ENCODE results near the gene CHEK1.

DNA sequence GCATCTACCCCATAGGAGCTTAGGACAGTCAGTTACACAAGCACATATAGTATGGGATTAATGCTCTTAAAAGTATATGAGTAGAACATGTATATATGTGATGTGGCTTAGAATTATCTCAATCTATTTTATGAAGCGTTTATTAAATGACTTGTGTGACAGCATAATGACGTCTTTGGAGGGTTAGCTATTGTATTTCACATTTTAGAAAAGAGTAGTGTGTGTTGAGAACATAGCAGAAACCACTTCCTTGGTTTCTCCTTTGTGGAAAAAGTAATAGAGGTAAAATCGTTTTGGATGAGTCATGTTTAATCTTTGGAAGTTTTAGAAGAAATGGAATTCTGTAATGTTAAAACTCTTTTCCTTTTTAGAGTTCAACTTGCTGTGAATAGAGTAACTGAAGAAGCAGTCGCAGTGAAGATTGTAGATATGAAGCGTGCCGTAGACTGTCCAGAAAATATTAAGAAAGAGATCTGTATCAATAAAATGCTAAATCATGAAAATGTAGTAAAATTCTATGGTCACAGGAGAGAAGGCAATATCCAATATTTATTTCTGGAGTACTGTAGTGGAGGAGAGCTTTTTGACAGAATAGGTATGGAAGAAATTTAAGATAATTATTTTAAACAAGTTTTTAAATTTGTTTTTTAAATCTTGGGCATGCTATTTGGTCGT lies 2.4 kb downstream of the CHEK1 start:
- TF ChIP-seq, protein P1, sequence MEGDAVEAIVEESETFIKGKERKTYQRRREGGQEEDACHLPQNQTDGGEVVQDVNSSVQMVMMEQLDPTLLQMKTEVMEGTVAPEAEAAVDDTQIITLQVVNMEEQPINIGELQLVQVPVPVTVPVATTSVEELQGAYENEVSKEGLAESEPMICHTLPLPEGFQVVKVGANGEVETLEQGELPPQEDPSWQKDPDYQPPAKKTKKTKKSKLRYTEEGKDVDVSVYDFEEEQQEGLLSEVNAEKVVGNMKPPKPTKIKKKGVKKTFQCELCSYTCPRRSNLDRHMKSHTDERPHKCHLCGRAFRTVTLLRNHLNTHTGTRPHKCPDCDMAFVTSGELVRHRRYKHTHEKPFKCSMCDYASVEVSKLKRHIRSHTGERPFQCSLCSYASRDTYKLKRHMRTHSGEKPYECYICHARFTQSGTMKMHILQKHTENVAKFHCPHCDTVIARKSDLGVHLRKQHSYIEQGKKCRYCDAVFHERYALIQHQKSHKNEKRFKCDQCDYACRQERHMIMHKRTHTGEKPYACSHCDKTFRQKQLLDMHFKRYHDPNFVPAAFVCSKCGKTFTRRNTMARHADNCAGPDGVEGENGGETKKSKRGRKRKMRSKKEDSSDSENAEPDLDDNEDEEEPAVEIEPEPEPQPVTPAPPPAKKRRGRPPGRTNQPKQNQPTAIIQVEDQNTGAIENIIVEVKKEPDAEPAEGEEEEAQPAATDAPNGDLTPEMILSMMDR (IDR thresholded peaks at IDR 0.05): no peak
- no peak for TF ChIP-seq POLR2A (IDR thresholded peaks at IDR 0.05)

All from testis (tissue), 2 donors.